ENCODE results near the gene PGAP2. TPM values are rescaled to one million over a fixed set of nuclear protein-coding genes. Genes with fewer than 3 reads are reported as not detected.

The PGAP2 gene
- polyA plus RNA-seq, 1 experiment: 20.8 TPM

- CTCF ChIA-PET: interaction anchor here (1.8 kb wide), 1 partner anchor 11 kb away, joined by 9 read pairs; the partner anchor contains the start of gene RHOG
Observed at GRCh38 chr11:3830088-3830487, 21.7 kb downstream of the PGAP2 start.

GRCh38 chr11:3830730-3831129 is 22.4 kb downstream of the PGAP2 start:
- POLR2A ChIA-PET: no interaction called here
- CTCF ChIA-PET: interaction anchor here (1.8 kb wide), 1 partner anchor 11 kb away, joined by 9 read pairs; the partner anchor contains the start of gene RHOG
- H3K4me3 ChIP-seq (ENCODE audit: low read depth, low read length): no peak overlapping the region

More at GRCh38 chr11:3830088-3830487, 21.7 kb downstream of the PGAP2 start:
- Histone ChIP-seq H3K9me3 (ENCODE audit: control insufficient read depth, insufficient read depth, low read length) (no peaks in the 10 kb centered on the region), H3K27me3 (ENCODE audit: control insufficient read depth, insufficient read depth, low read length) (no peaks in the 10 kb centered on the region), H3K4me3 (ENCODE audit: low read depth, low read length) (no peak overlapping the region), H3K27ac (ENCODE audit: low read depth, low read length) (no peak overlapping the region)
- no peak for DNase-seq (ENCODE audit: low read depth, low spot score)
- POLR2A ChIA-PET: no interaction called here
- no peak for TF ChIP-seq CTCF (IDR thresholded peaks at IDR 0.05; ENCODE audit: low read depth, low read length)

GRCh38 chr11:3831378-3832239 is 23.2 kb downstream of the PGAP2 start:
- POLR2A ChIA-PET: no interaction called here
- Histone ChIP-seq H3K27me3 (ENCODE audit: control insufficient read depth, insufficient read depth, low read length) (no peaks in the 10 kb centered on the region), H3K4me3 (ENCODE audit: low read depth, low read length) (no peak overlapping the region), H3K27ac (ENCODE audit: low read depth, low read length) (no peak overlapping the region), H3K9me3 (ENCODE audit: control insufficient read depth, insufficient read depth, low read length) (no peaks in the 10 kb centered on the region)
- CTCF ChIA-PET: interaction anchor here (0.6 to 1.8 kb wide), 3 partner anchors 10 to 241 kb away, joined by 4 to 9 read pairs (median 5); partner anchors contain the start of gene RHOG
- DNase-seq (ENCODE audit: low read depth, low spot score): no peak
- TF ChIP-seq CTCF (IDR thresholded peaks at IDR 0.05; ENCODE audit: low read depth, low read length): no peak

More at GRCh38 chr11:3830730-3831129, 22.4 kb downstream of the PGAP2 start:
- no peak for DNase-seq (ENCODE audit: low read depth, low spot score)
- Histone ChIP-seq H3K27me3 (ENCODE audit: control insufficient read depth, insufficient read depth, low read length) (no peaks in the 10 kb centered on the region), H3K27ac (ENCODE audit: low read depth, low read length) (no peak overlapping the region), H3K9me3 (ENCODE audit: control insufficient read depth, insufficient read depth, low read length) (no peaks in the 10 kb centered on the region)
- TF ChIP-seq CTCF (IDR thresholded peaks at IDR 0.05; ENCODE audit: low read depth, low read length): no peak

GRCh38 chr11:3832816-3833215 is 24.5 kb downstream of the PGAP2 start:
- no peaks in the 10 kb centered on the region for H3K27me3 ChIP-seq (ENCODE audit: control insufficient read depth, insufficient read depth, low read length)
- H3K27ac ChIP-seq (ENCODE audit: low read depth, low read length): no peak overlapping the region
- no peak for DNase-seq (ENCODE audit: low read depth, low spot score)
- TF ChIP-seq CTCF (IDR thresholded peaks at IDR 0.05; ENCODE audit: low read depth, low read length): no peak
- CTCF ChIA-PET: interaction anchor here (0.9 to 2.1 kb wide), 4 partner anchors 9 to 240 kb away, joined by 3 to 8 read pairs (median 4); partner anchors contain the start of gene STIM1
- no peak overlapping the region for H3K4me3 ChIP-seq (ENCODE audit: low read depth, low read length)
- POLR2A ChIA-PET: no interaction called here
- no peaks in the 10 kb centered on the region for H3K9me3 ChIP-seq (ENCODE audit: control insufficient read depth, insufficient read depth, low read length)

- H3K9me3 ChIP-seq (ENCODE audit: control insufficient read depth, insufficient read depth, low read length): no peaks in the 10 kb centered on the region
- no peak for TF ChIP-seq CTCF (IDR thresholded peaks at IDR 0.05; ENCODE audit: low read depth, low read length)
- POLR2A ChIA-PET: no interaction called here
- no peak overlapping the region for H3K27ac ChIP-seq (ENCODE audit: low read depth, low read length)
- DNase-seq (ENCODE audit: low read depth, low spot score): no peak
- CTCF ChIA-PET: interaction anchor here (1.1 to 2.1 kb wide), 3 partner anchors 16 to 239 kb away, joined by 3 to 8 read pairs (median 5); partner anchors contain the start of gene STIM1
- no peak overlapping the region for H3K4me3 ChIP-seq (ENCODE audit: low read depth, low read length)
- H3K27me3 ChIP-seq (ENCODE audit: control insufficient read depth, insufficient read depth, low read length): no peaks in the 10 kb centered on the region
Observed at GRCh38 chr11:3833449-3833848, 25.1 kb downstream of the PGAP2 start.
